Neural cell (in vitro differentiated cells): ENCODE results near the gene RASAL1. TPM values are rescaled to one million over a fixed set of nuclear protein-coding genes. Genes with fewer than 3 reads are reported as not detected.

Experiments
- H2AFZ ChIP-seq: fragments of 200-600, 300-800 bp; sonication (generic), shearing (Covaris generic); 2 replicates; pipeline ENCODE4 v1.6.0; 2014; ENCODE audit warnings: low read depth, mild to moderate bottlenecking, antibody characterized with exemption, low read length, moderate library complexity
- H3F3A ChIP-seq: fragments of 200-600 bp; shearing (Covaris generic); 2 replicates; pipeline ENCODE4 v1.6.1; 2016; ENCODE audit warnings: mild to moderate bottlenecking, moderate library complexity, mixed read lengths, antibody characterized with exemption, low read length; ENCODE audit not compliant: insufficient read depth, poor library complexity, severe bottlenecking
- H3K27ac ChIP-seq: fragments of 200-600, 300-800 bp; sonication (generic), shearing (Covaris generic); 2 replicates; pipeline ENCODE4 v1.5.1; 2014; ENCODE audit warnings: mild to moderate bottlenecking, low read length, moderate library complexity
- H3K27me3 ChIP-seq: fragments of 300-800, 200-600 bp; sonication (generic), shearing (Covaris generic); 2 replicates; pipeline ENCODE4 v1.6.0; 2014; ENCODE audit warnings: mild to moderate bottlenecking, low read depth, low read length, moderate library complexity; ENCODE audit not compliant: insufficient read depth
- H3K36me3 ChIP-seq: fragments of 300-800, 200-600 bp; sonication (generic), shearing (Covaris generic); 2 replicates; pipeline ENCODE4 v1.5.1; 2014; ENCODE audit warnings: mild to moderate bottlenecking, antibody characterized with exemption, low read length, moderate library complexity; ENCODE audit not compliant: insufficient read depth
- H3K4me2 ChIP-seq: fragments of 300-800, 200-600 bp; sonication (generic), shearing (Covaris generic); 2 replicates; pipeline ENCODE4 v1.6.0; 2014; ENCODE audit warnings: mild to moderate bottlenecking, low read length
- H3K4me3 ChIP-seq: fragments of 300-800, 200-600 bp; sonication (generic), shearing (Covaris generic); 2 replicates; pipeline ENCODE4 v1.5.1; 2014; ENCODE audit warnings: mild to moderate bottlenecking, low read length, moderate library complexity
- H3K79me2 ChIP-seq: fragments of 200-600 bp; shearing (Covaris generic); replicated peaks from 2 replicates; pipeline ENCODE4 v1.6.0; 2014; ENCODE audit warnings: mild to moderate bottlenecking, low read length, moderate library complexity; ENCODE audit not compliant: insufficient read depth
- H3K9ac ChIP-seq: fragments of 300-800, 200-600 bp; sonication (generic), shearing (Covaris generic); 2 replicates; pipeline ENCODE4 v1.6.1; 2016; ENCODE audit warnings: mild to moderate bottlenecking, low read length, mixed read lengths
- H3K9me2 ChIP-seq: fragments of 200-600 bp; shearing (Covaris generic); 2 replicates; pipeline ENCODE4 v1.6.1; 2016; ENCODE audit warnings: mild to moderate bottlenecking, low read length, mixed read lengths; ENCODE audit not compliant: insufficient read depth
- H3K9me3 ChIP-seq: fragments of 200-600, 300-800 bp; sonication (generic), shearing (Covaris generic); 2 replicates; pipeline ENCODE4 v1.6.1; 2016; ENCODE audit warnings: mild to moderate bottlenecking, mixed run types, low read length, moderate library complexity, mixed read lengths
- H4K20me1 ChIP-seq: fragments of 200-600 bp; shearing (Covaris generic); 2 replicates; pipeline ENCODE4 v1.6.1; 2016; ENCODE audit warnings: mild to moderate bottlenecking, mixed run types; ENCODE audit not compliant: insufficient read depth
- CTCF ChIP-seq: fragments of 450-650 bp; IDR thresholded peaks from 2 replicates; pipeline ENCODE4 v1.5.1; 2014; ENCODE audit warnings: antibody characterized with exemption, mild to moderate bottlenecking, moderate library complexity; ENCODE audit not compliant: poor library complexity, severe bottlenecking
- EP300 ChIP-seq: fragments of 450-650 bp; conservative IDR thresholded peaks from 2 replicates; pipeline ENCODE4 v1.6.1; 2014; ENCODE audit warnings: antibody characterized with exemption, mild to moderate bottlenecking, moderate library complexity; ENCODE audit not compliant: poor library complexity, severe bottlenecking
- EZH2 ChIP-seq: fragments of 200-600, 300-800 bp; shearing (Covaris generic), sonication (generic); IDR thresholded peaks from 2 replicates; pipeline ENCODE4 v1.6.1; 2014; ENCODE audit warnings: antibody characterized with exemption, low read length, borderline replicate concordance, mild to moderate bottlenecking; ENCODE audit not compliant: insufficient read depth, poor library complexity, severe bottlenecking
- MXI1 ChIP-seq: fragments of 450-650 bp; conservative IDR thresholded peaks from 2 replicates; pipeline ENCODE4 v1.6.1; 2014; ENCODE audit warnings: antibody characterized with exemption, mild to moderate bottlenecking; ENCODE audit not compliant: poor library complexity, severe bottlenecking
- POLR2AphosphoS5 ChIP-seq: IDR thresholded peaks from 2 replicates; pipeline ENCODE4 v1.6.1; 2012
- RAD21 ChIP-seq: fragments of 450-650 bp; conservative IDR thresholded peaks from 2 replicates; pipeline ENCODE4 v1.6.1; 2014; ENCODE audit warnings: antibody characterized with exemption, mild to moderate bottlenecking, moderate library complexity
- REST ChIP-seq: IDR thresholded peaks from 2 replicates; pipeline ENCODE4 v1.6.1; 2012; ENCODE audit warnings: borderline replicate concordance
- SMC3 ChIP-seq: fragments of 450-650 bp; conservative IDR thresholded peaks from 2 replicates; pipeline ENCODE4 v1.6.1; 2014; ENCODE audit warnings: antibody characterized with exemption, mild to moderate bottlenecking, moderate library complexity; ENCODE audit not compliant: poor library complexity
- TAF1 ChIP-seq: IDR thresholded peaks from 2 replicates; pipeline ENCODE4 v1.6.1; 2012; ENCODE audit warnings: low read depth
- polyA plus RNA-seq: library from polyadenylated mRNA; depleted of rRNA; stranded (reverse); fragments of >200 nt; gene quantifications from 2 replicates; pipeline ENCODE4 v1.2.3, GENCODE V29; 2014

RASAL1 gene
- polyA plus RNA-seq, 1 donor from 2014 or later: 0.15 TPM

GRCh38 chr12:113087193-113087592 lies 48.4 kb downstream of the RASAL1 start:
- Histone ChIP-seq H3K27me3 (no peaks in the 10 kb centered on the region), H3K9ac (no peak overlapping the region), H3K4me3 (no peak overlapping the region), H3F3A (no peaks in the 10 kb centered on the region), H2AFZ (no peak overlapping the region), H3K36me3 (peaks cover 4% of the 10 kb centered on the region), H3K4me2 (no peak overlapping the region), H3K27ac (no peak overlapping the region), H3K9me3 (no peaks in the 10 kb centered on the region), H3K79me2 (no peaks in the 10 kb centered on the region), H4K20me1 (no peaks in the 10 kb centered on the region), H3K9me2 (no peaks in the 10 kb centered on the region)
- no peak for TF ChIP-seq EP300
- no peak for TF ChIP-seq RAD21
- TF ChIP-seq SMC3: no peak
- no peak for TF ChIP-seq REST
- no peak for TF ChIP-seq TAF1
- no peak for TF ChIP-seq POLR2AphosphoS5
- TF ChIP-seq EZH2: no peak
- no peak for TF ChIP-seq CTCF
- no peak for TF ChIP-seq MXI1

GRCh38 chr12:113086249-113087164 lies 49.1 kb downstream of the RASAL1 start:
- no peaks in the 10 kb centered on the region for H3K9me3 ChIP-seq
- no peaks in the 10 kb centered on the region for H3F3A ChIP-seq
- peaks cover 4% of the 10 kb centered on the region for H3K36me3 ChIP-seq
- TF ChIP-seq EZH2 (no peak), CTCF (no peak), EP300 (no peak), POLR2AphosphoS5 (no peak), MXI1 (no peak), TAF1 (no peak), RAD21 (no peak), REST (no peak), SMC3 (no peak)
- no peak overlapping the region for H3K4me2 ChIP-seq
- no peaks in the 10 kb centered on the region for H3K9me2 ChIP-seq
- no peaks in the 10 kb centered on the region for H4K20me1 ChIP-seq
- H3K27ac ChIP-seq: no peak overlapping the region
- H3K79me2 ChIP-seq: no peaks in the 10 kb centered on the region
- H3K9ac ChIP-seq: no peak overlapping the region
- H2AFZ ChIP-seq: no peak overlapping the region
- no peak overlapping the region for H3K4me3 ChIP-seq
- H3K27me3 ChIP-seq: no peaks in the 10 kb centered on the region
